ENCODE data around the gene PTPRT. TPM values are rescaled to one million over a fixed set of nuclear protein-coding genes. Genes with fewer than 3 reads are reported as not detected.

The PTPRT gene
- total RNA-seq (1 to 10 TPM in 2 of 7 donors, under 1 TPM in 4, not detected in 1; under 0.01 to 3.2 (median 0.22) TPM), polyA plus RNA-seq (under 1 TPM; 0.01 to 0.33 TPM)
- long read RNA-seq, donor 1, result 0 reads
- long read RNA-seq, donor 2, result 0 reads
- long read RNA-seq, donor 3, result 0 reads

GRCh38 chr20:43189554-43190331 lies at the start of gene PTPRT:
TSS of gene PTPRT (minus strand) at chr20:43189906. CDS start at chr20:43189733, 173 bp downstream.
- no peak within 1 kb of the TSS for H3K4me3 ChIP-seq
- H3K27me3 ChIP-seq, result no peaks in the 10 kb centered on the region
- H3K27ac ChIP-seq, result no peak within 1 kb of the TSS
- DNase-seq, result no peak
- TF ChIP-seq CTCF (IDR thresholded peaks at IDR 0.05), result no peak
- WGBS, 3 donors, result 1 to 4% (median 1%) methylated on average over 19 to 110 of the region's 115 CpGs
- intact Hi-C loops (cut with DNase I), result loop anchor here in 2 of 4 donors (5.0 kb wide), 1 partner anchor 1452 kb away; no protein-coding TSS in a partner anchor
- H3K9me3 ChIP-seq, result no peaks in the 10 kb centered on the region
- no peaks in the 10 kb centered on the region for H3K36me3 ChIP-seq
- no peaks in the 10 kb centered on the region for H3K4me1 ChIP-seq (ENCODE audit: insufficient read depth)

- no peaks in the 10 kb centered on the region for H3K9me3 ChIP-seq
- no peak overlapping the region for H3K4me3 ChIP-seq
- 58 to 78% (median 61%) methylated on average over 3 of the region's 3 CpGs for WGBS, 3 donors
- no peak overlapping the region for H3K27ac ChIP-seq
- no peaks in the 10 kb centered on the region for H3K27me3 ChIP-seq
- intact Hi-C loops (cut with DNase I), result no loop called here
- no peak for TF ChIP-seq POLR2A (IDR thresholded peaks at IDR 0.05)
- TF ChIP-seq CTCF (IDR thresholded peaks at IDR 0.05), result no peak
- TF ChIP-seq EP300 (IDR thresholded peaks at IDR 0.05), result no peak
- H3K36me3 ChIP-seq, result no peaks in the 10 kb centered on the region
- no peaks in the 10 kb centered on the region for H3K4me1 ChIP-seq (ENCODE audit: insufficient read depth)
- DNase-seq, result no peak
These were observed 49.1 kb upstream of the PTPRT start for GRCh38 chr20:43238833-43239232.

- H3K27me3 ChIP-seq, result no peaks in the 10 kb centered on the region
- H3K36me3 ChIP-seq, result no peaks in the 10 kb centered on the region
- no peaks in the 10 kb centered on the region for H3K4me1 ChIP-seq (ENCODE audit: insufficient read depth)
- 28 to 51% (median 45%) methylated on average over 5 of the region's 5 CpGs for WGBS, 3 donors
- H3K9me3 ChIP-seq, result no peaks in the 10 kb centered on the region
- no peak for DNase-seq
- intact Hi-C loops (cut with DNase I), result no loop called here
- H3K4me3 ChIP-seq, result no peak overlapping the region
- TF ChIP-seq EP300 (IDR thresholded peaks at IDR 0.05), result no peak
- no peak for TF ChIP-seq CTCF (IDR thresholded peaks at IDR 0.05)
- no peak for TF ChIP-seq POLR2A (IDR thresholded peaks at IDR 0.05)
- no peak overlapping the region for H3K27ac ChIP-seq
These were observed 48.6 kb upstream of the PTPRT start for GRCh38 chr20:43238266-43238665.

- DNase-seq, result no peak
- Histone ChIP-seq H3K27ac (no peak overlapping the region), H3K27me3 (no peaks in the 10 kb centered on the region), H3K9me3 (no peaks in the 10 kb centered on the region), H3K4me3 (no peak overlapping the region), H3K36me3 (no peaks in the 10 kb centered on the region), H3K4me1 (ENCODE audit: insufficient read depth) (no peaks in the 10 kb centered on the region)
- no peak for TF ChIP-seq CTCF (IDR thresholded peaks at IDR 0.05)
- TF ChIP-seq POLR2A (IDR thresholded peaks at IDR 0.05), result no peak
- TF ChIP-seq EP300 (IDR thresholded peaks at IDR 0.05), result no peak
- intact Hi-C loops (cut with DNase I), result no loop called here
- 74 to 81% (median 79%) methylated on average over 4 of the region's 4 CpGs for WGBS, 3 donors
These were observed 48.0 kb upstream of the PTPRT start for GRCh38 chr20:43237651-43238168.

Measured in ovary (tissue), 10 donors.